ENCODE data around the gene TBC1D10B. TPM values are rescaled to one million over a fixed set of nuclear protein-coding genes. Genes with fewer than 3 reads are reported as not detected.

The TBC1D10B gene
- total RNA-seq, 4 donors from 2014 or later = 34.4 to 43.2 (median 38.4) TPM

DNA sequence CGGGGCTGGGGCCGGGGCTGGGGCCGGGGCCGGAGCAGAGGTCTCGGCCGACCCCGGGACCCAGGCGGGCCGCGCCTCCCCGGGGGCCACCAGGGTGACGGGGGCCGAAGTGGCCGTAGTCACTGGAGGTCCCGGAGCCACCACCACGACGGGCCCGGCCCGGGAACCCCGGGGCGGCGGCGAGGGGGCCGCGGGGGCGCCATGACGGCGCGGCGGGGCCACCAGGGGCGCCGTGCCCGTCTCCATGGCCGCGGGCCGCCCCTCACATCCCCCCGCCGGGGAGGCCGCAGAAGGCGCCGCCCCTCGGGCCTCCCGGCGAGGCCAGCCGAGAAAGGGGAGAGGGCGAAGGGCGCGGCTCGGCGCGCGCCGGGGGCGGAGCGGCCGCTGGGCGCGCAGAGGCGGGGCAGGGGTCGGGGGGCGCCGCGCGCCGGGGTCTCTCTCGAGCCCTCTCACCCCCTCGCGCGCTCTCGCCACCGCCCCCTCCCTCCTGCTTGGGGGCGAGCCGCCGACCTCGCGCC, 297 bp downstream of the TBC1D10B start:
- Histone ChIP-seq H3K4me3 (peak overlapping the region; percentile 92), H3K36me3 (peaks cover 12% of the 10 kb centered on the region), H3K27me3 (no peaks in the 10 kb centered on the region), H3K9me3 (no peaks in the 10 kb centered on the region), H3K4me1 (peaks cover 43% of the 10 kb centered on the region), H3K27ac (peak overlapping the region; percentile 88)
- DNase-seq (ENCODE audit: low spot score in 2 of 2) = no peak
- no peak for TF ChIP-seq POLR2AphosphoS5 (IDR thresholded peaks at IDR 0.05)
- TF ChIP-seq POLR2A (IDR thresholded peaks at IDR 0.05) = no peak
- no peak for TF ChIP-seq EP300 (IDR thresholded peaks at IDR 0.05)
- TF ChIP-seq, protein P1, sequence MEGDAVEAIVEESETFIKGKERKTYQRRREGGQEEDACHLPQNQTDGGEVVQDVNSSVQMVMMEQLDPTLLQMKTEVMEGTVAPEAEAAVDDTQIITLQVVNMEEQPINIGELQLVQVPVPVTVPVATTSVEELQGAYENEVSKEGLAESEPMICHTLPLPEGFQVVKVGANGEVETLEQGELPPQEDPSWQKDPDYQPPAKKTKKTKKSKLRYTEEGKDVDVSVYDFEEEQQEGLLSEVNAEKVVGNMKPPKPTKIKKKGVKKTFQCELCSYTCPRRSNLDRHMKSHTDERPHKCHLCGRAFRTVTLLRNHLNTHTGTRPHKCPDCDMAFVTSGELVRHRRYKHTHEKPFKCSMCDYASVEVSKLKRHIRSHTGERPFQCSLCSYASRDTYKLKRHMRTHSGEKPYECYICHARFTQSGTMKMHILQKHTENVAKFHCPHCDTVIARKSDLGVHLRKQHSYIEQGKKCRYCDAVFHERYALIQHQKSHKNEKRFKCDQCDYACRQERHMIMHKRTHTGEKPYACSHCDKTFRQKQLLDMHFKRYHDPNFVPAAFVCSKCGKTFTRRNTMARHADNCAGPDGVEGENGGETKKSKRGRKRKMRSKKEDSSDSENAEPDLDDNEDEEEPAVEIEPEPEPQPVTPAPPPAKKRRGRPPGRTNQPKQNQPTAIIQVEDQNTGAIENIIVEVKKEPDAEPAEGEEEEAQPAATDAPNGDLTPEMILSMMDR (IDR thresholded peaks at IDR 0.05) = no peak
- 0% methylated on average over 18 of the region's 76 CpGs for WGBS

DNA sequence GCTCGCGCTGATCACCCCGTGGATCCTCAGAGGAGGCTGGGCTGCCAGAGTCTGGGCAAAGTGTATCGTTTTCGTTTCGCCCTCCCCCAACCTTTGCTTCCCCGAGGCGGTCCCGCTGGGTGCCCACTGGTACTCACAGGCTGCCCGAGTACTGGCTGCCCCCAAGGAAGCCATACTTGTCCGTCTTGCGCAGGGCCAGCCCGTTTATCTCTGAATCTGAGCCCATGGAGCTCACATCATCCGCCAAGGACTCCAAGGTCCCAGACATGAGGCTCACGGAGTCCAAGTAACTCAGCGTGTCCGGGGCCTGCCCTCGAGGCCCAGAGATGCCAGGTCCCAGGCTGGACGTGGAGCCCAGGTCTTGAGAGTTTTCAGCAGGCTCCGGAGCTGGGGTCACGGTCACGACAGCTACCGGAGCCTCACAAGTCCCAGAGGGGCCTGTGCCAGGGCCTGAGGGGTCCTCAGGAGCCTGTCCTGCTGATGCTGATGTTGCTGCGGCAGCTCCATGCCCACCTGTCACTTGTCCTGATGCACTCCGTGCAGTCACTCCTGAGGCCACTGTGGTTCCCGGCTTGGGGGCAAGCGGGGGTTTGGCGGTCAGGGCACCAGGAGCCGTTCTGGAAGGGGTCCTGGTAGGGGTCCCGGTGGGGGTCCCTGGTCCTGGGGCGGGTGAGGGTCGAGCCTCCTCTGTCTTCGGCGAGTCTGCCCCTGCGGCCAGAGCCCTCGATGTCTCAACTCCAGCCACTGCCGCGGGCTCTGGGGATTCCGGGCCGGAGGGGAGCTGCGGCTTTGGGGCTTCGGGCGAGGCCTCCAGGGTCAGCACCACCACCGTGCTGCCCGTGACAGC, 980 bp downstream of the TBC1D10B start:
- TF ChIP-seq POLR2A (IDR thresholded peaks at IDR 0.05) (no peak), POLR2AphosphoS5 (IDR thresholded peaks at IDR 0.05) (no peak), EP300 (IDR thresholded peaks at IDR 0.05) (no peak)
- TF ChIP-seq, protein P1 (IDR thresholded peaks at IDR 0.05) = no peak
- Histone ChIP-seq H3K27me3 (no peaks in the 10 kb centered on the region), H3K27ac (peak overlapping the region; percentile 88), H3K9me3 (no peaks in the 10 kb centered on the region), H3K36me3 (peaks cover 18% of the 10 kb centered on the region), H3K4me1 (peaks cover 43% of the 10 kb centered on the region), H3K4me3 (peak overlapping the region; percentile 92)
- 0% methylated on average over 3 of the region's 45 CpGs for WGBS
- no peak for DNase-seq (ENCODE audit: low spot score in 2 of 2)

DNA sequence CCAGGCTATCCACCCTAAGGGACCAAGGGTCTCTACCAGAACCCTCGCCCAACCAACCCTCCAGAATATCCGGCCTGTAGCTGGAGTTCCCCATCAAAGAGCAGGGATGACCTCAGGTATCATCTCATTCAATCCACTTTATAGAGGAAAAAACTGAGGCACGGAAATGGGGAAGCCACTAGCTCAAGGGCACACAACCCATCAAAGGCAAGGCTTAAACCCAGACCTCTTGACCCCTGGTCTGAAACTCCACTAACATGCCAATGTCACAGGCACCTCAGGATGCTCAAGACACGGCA, 1.6 kb downstream of the TBC1D10B start:
- H3K4me1 ChIP-seq = peaks cover 43% of the 10 kb centered on the region

DNA sequence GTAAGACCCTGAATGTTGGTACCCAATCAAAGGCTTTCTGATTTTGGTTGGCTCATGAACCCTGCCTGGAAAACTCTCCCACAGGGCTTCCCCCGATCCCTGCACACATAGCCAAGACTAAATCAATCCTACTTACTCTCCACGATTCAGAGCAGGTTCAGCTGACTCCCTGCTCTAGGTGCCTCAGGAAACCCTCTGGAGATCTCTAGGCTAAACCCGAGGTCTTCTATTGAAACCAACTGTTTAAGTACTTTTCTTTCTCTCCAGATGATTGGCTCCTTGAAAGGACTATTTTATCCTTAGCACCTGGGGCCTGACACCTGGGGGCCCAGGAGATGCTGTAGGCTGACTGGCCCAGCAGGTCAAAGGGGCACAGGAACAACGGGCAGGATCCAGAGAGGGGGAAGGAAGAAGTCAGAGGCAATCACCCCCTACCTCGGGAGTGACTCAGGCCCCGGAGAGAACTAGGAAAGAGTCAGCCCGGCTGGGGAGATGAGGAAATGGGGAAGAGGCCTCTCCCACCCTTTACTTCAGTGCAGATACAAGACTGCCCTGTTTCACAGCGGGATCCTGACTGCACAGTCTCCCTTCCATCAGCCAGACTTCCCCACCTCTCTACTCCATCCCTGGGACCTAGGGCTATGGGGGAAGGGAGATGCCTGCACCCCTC, 2.0 kb downstream of the TBC1D10B start:
- H3K9me3 ChIP-seq = no peaks in the 10 kb centered on the region
- no peaks in the 10 kb centered on the region for H3K27me3 ChIP-seq
- DNase-seq (ENCODE audit: low spot score in 2 of 2) = peak in 1 of 2 donors; percentile 66
- TF ChIP-seq POLR2AphosphoS5 (IDR thresholded peaks at IDR 0.05) (no peak), POLR2A (IDR thresholded peaks at IDR 0.05) (no peak), EP300 (IDR thresholded peaks at IDR 0.05) (no peak)
- TF ChIP-seq, protein P1 (IDR thresholded peaks at IDR 0.05) = no peak
- WGBS = 5% methylated on average over 8 of the region's 8 CpGs
- H3K27ac ChIP-seq = no peak overlapping the region
- peaks cover 28% of the 10 kb centered on the region for H3K36me3 ChIP-seq
- peaks cover 43% of the 10 kb centered on the region for H3K4me1 ChIP-seq
- H3K4me3 ChIP-seq = peak overlapping the region; percentile 92

More for the DNA sequence above, 1.6 kb downstream of the TBC1D10B start:
- peak overlapping the region; percentile 92 for H3K4me3 ChIP-seq
- H3K9me3 ChIP-seq = no peaks in the 10 kb centered on the region
- H3K36me3 ChIP-seq = peaks cover 23% of the 10 kb centered on the region
- no peaks in the 10 kb centered on the region for H3K27me3 ChIP-seq
- no peak for TF ChIP-seq EP300 (IDR thresholded peaks at IDR 0.05)
- TF ChIP-seq POLR2A (IDR thresholded peaks at IDR 0.05) = no peak
- TF ChIP-seq, protein P1 (IDR thresholded peaks at IDR 0.05) = no peak
- no peak for TF ChIP-seq POLR2AphosphoS5 (IDR thresholded peaks at IDR 0.05)
- H3K27ac ChIP-seq = peak overlapping the region; percentile 88
- 7% methylated on average over 4 of the region's 4 CpGs for WGBS
- no peak for DNase-seq (ENCODE audit: low spot score in 2 of 2)

Measured in suprapubic skin (tissue), 4 donors.